ENCODE results near the gene AACS.

- TF ChIP-seq REST (IDR thresholded peaks at IDR 0.05; ENCODE audit: insufficient read depth in 1 of 2, low read depth in 2 of 2, low read length in 2 of 2) (no peak), TAF1 (IDR thresholded peaks at IDR 0.05; ENCODE audit: borderline replicate concordance, insufficient read depth, low read length) (no peak), POLR2AphosphoS5 (IDR thresholded peaks at IDR 0.05; ENCODE audit: low read depth, low read length) (no peak), FOXP2 (optimal IDR thresholded peaks at IDR 0.05; ENCODE audit: borderline replicate concordance, extremely low read depth, extremely low read length, insufficient read depth) (no peak)
Measured at GRCh38 chr12:125093681-125094330, 28.6 kb downstream of the AACS start.

All from PFSK-1 (cell line).